Measurements from ENCODE around the gene RAD51B. TPM values are rescaled to one million over a fixed set of nuclear protein-coding genes. Genes with fewer than 3 reads are reported as not detected.

The RAD51B gene
- total and polyA plus RNA-seq, 9 of the 15 experiments (the other 6 are each of a cell fraction or from before 2014, with no cell fraction given), result 8.5 to 17.3 (median 11.3) TPM

- CTCF ChIA-PET (ENCODE audit: low intra/inter-chr PET ratio), result no interaction called here
- H3K36me3 ChIP-seq (ENCODE audit: control insufficient read depth, insufficient read depth, low read length), result no peaks in the 10 kb centered on the region
- no peaks in the 10 kb centered on the region; a peak in 1 of 5 replicates for H3K4me1 ChIP-seq (replicated peaks in 1 of 2; ENCODE audit: control insufficient read depth in 2 of 2, insufficient read depth in 2 of 2, low read length in 2 of 2)
- H3K9ac ChIP-seq (ENCODE audit: insufficient read depth in 1 of 2, low read depth in 2 of 2, low read length in 2 of 2), result no peak overlapping the region
- DNase-seq (ENCODE audit: extremely low read depth in 1 of 4, low spot score in 3 of 4) (no peak), ATAC-seq (no peak), FAIRE-seq (no peak)
- no peak overlapping the region for H3K4me2 ChIP-seq (ENCODE audit: insufficient read depth, low read length)
- no peak for TF ChIP-seq RNF2 (IDR thresholded peaks at IDR 0.05)
- no peak for TF ChIP-seq GTF3C2 (IDR thresholded peaks at IDR 0.05; ENCODE audit: borderline replicate concordance, extremely low read depth, insufficient read length)
- no peak for TF ChIP-seq ZNF274 (IDR thresholded peaks at IDR 0.05; ENCODE audit: borderline replicate concordance, low read depth, low read length)
- in situ Hi-C loops (cut with MboI) (no loop called here), intact Hi-C loops (cut with micrococcal nuclease) (no loop called here)
- H4K20me1 ChIP-seq (replicated peaks; ENCODE audit: control insufficient read depth, insufficient read depth, low read length), result no peaks in the 10 kb centered on the region
- H3K9me1 ChIP-seq (ENCODE audit: control insufficient read depth, insufficient read depth, low read length), result no peaks in the 10 kb centered on the region
- POLR2A ChIA-PET, result interaction anchor here (0.9 to 1.8 kb wide), 3 partner anchors 11 to 17 kb away, joined by 3 to 4 read pairs (median 4); no protein-coding TSS in a partner anchor
- no peaks in the 10 kb centered on the region for H3K79me2 ChIP-seq (ENCODE audit: control insufficient read depth, insufficient read depth, low read length)
- WGBS (ENCODE audit: insufficient coverage, low coverage, missing lambda C conversion rate), result 33% methylated on average over 2 of the region's 4 CpGs
- H3K9me3 ChIP-seq (replicated peaks; ENCODE audit: control insufficient read depth, insufficient read depth, low read depth, low read length), result no peaks in the 10 kb centered on the region
- no TSS peak for BruUV-seq (replicated peaks)
- no peaks in the 10 kb centered on the region for H3K27me3 ChIP-seq (ENCODE audit: control insufficient read depth in 2 of 2, insufficient read depth in 2 of 2, low read length in 2 of 2)
- H2AFZ ChIP-seq (ENCODE audit: low read depth, low read length), result no peak overlapping the region
- H3K27ac ChIP-seq (ENCODE audit: extremely low read depth, low read depth, low read length), result no peak overlapping the region
- no peak overlapping the region for H3K4me3 ChIP-seq
Measured at GRCh38 chr14:68575426-68575825, 755.8 kb downstream of the RAD51B start.

Data from K562 (cell line).